EH (cell line): ENCODE results near the gene TSPAN11.

ENCODE experiments used
- DNase-seq: peaks from one replicate; pipeline ENCODE4 v3.0.0-alpha.2; 2015; ENCODE audit warnings: low read depth

Gene TSPAN11

DNA sequence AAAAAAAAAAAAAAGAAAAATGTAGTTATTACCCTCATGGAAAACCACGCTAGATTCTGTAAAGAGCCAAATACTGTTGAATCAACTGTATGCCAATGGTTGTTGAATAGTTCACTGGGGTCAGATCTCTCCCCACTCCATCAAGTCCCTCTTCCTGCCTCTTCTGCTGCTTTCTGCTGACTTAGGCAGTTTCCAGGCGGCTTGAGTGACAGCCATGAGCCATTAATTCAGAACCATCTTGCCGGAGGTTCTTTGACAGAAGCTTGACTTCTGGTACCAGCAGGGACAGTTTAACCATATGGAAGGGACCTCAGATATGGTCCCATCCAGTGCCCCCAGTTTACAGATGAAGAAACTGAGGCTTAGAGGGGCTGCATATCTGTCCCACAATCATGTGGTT is 34.5 kb downstream of the TSPAN11 start:
- no peak for DNase-seq

DNA sequence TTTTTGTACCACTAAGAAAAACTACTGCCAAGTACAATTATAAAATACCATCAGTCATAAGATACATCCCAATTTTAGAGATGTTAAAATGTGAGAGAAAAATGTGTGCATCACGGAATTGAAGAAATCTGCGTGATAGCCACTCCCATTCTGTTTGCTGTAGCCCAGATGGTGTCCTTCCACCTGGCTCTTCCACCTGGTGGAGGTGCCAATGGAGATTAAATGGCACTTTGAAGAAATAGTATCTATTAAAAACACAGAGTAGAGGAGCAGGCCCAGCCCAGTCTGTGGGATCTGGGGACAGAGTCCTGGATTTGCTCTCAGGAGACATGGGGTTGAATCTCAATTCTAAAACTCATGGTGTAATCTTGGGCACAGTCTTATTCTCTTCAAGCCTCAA is 35.5 kb downstream of the TSPAN11 start:
- no peak for DNase-seq

DNA sequence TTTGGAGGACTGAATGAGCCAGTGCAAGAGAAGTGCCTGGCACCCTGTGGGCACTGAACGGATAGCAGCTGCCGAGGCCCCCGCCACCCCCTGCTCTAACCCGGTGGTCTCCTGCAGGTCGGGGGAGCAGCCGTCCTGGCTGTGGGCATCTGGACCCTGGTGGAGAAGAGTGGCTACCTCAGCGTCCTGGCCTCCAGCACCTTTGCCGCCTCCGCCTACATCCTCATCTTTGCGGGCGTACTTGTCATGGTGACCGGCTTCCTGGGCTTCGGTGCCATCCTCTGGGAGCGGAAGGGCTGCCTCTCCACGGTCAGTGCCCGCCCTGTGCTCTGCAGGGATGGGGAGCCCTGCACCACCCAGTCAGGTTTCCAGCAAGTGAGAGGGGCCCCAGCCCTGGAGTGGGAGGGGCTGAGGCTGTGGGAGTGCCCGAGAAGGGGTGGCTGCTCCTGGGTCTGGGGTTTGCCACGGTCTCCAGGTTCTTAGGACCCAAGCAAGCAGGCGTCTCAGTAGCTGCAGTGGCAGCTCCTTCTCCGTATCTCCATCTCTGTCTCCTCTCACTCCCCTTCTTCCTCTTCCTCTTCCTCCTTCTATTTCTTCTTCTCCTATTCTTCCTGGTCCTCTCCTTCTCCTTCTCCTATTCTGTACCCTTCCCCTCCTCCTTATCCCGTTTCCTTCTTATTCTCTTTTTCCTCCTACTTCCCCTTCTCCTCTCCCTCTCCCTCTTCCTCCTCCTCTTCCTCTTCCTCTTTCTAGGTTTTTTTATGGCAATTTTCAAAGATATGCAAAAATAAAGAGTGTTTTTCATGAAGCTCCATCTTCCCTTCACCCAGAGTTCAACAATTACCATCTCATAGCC is 37.4 kb downstream of the TSPAN11 start:
- no peak for DNase-seq

DNA sequence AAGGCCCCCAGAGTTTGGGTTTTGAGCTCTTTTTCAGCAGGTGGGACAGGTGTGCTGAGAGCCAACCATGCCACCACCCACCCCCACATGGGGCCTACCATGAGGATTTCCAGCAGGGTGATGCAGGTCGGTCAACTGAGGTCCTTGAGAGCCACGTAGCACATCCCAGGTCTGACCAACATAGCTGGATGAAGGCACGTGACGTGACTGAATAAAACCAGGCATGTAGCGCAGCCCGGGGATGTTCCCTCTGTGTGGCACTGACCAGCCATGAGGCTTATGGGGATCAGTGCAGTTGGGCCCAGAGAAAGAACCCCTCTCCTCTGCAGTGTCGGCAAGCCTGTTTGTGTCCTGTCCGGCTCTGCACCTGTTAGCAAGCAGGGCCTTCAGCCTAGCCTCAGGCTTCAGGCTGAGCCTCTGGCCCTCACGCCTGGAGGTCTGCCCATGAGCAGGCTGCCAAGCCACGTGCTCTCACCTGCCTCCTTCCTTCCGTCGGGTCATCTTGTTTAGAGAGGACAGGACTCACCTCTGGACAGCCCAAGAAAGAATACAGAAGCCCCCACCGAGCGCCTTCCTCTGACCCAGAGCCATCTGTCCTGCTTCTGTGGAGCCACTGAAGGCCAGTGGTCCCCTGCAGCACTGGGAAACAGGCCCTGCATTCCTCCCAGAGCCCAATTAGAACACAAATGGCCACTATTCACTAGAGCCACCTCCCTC is 38.5 kb downstream of the TSPAN11 start:
- no peak for DNase-seq

DNA sequence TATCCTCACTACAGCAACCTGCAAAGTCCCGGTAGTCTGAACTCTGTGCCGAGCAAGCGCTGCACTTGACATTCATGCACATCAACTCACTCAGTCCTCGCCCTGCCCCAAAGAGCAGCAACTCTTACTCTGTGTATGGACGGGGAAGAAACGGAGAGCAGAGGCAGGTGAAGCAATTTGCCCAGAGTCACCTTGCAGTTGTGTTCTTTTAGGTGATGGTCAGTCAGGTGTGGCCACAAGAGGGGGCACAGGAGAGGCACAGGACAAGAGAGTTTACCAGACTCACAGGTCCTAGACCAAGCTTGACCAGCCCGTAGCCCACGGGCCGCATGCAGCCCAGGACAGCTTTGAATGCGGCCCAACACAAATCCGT is 39.1 kb downstream of the TSPAN11 start:
- DNase-seq, result no peak

DNA sequence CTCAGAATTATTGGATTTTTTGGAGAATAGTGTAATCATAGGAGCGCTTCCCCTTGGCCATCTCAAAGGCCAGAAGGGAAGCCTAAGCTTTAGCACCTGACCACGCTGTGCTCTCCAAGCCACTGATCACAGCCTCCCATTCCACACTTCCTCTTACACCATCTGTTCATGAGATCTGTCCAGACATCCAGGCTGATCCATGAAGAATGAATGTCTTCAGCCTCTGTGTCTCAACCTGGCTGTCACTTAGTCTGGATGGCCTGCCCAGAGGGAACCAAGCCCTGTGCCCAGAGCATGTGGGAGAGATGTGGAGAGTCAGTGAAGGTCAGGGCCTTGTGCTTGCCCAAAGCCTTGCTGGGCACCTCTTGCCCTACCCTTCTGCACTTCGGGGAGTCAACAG is 40.5 kb downstream of the TSPAN11 start:
- no peak for DNase-seq

DNA sequence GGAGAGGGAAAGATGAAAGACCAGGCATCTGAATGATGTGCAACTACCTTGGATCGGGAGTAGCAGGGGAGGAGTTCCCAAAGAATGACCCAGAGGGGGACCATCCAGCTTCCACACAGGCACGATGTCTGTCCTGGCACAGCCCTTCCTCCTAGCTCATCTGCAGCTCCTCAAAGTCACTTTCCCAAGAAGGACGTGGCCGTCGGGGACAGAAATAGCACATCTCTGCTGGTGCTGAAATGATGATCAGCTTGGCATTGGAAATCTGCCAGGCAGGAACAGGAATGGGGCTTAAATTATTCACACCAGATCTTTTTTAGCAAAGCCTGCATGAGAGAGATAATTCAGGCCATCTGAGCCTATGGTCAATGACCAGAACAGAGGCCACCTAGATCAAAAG is 41.7 kb downstream of the TSPAN11 start:
- DNase-seq, result no peak

DNA sequence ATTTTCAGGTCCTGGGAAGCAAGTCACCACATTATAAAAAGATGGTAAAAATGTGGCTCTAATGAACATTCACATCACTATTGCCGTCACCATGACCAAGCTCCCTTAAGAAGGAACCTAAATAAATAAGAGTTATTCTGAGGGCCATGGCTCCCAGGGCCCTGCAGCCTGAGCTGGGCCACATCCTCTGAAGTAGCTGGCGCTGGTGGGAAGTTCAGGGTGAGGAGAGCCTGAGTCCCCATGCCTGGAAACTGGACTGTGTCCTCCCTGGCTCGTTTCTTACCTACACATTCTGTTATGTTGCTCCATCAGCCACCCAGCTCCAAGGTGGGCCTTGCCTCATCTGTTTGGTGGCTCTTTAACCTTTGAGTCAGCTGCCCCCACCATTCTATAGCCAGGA is 42.5 kb downstream of the TSPAN11 start:
- no peak for DNase-seq

DNA sequence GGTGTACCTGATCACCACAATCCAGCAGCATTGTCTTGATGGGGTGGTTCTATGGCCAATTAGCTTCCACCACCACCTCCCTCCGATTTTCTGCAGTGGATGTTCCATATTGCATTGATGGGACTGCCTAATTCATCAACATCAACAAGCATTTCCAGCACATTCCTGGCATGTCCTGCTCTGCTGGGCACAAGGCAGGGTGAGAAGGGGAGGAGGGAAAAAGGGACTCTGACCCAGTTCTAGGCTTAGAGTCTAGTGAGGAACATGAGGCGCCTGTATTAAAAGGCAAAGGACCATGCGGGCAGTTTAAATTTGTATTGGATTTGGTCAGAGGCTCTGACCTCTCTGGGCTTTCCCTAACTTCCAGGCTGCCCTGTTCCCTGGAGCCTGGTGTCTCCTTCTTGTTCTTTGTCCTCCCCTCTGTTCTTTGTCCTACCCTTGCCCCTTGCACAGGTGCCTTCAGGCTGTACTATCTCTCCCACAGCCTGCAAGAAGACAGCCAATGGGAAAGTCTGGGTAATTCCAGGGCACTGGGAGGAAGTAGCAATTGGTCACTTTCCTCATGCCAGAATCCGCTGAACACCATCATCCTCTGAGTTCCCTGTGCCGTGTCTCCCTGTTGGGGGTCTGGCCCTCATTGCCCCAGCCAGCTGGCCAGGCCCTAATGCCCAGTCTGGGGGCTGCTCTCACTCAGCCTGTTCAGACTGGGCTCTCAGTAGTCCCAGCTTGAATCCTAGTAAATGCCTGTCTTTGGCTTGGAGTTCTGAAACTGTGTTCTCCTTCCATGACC is 43.3 kb downstream of the TSPAN11 start:
- no peak for DNase-seq

DNA sequence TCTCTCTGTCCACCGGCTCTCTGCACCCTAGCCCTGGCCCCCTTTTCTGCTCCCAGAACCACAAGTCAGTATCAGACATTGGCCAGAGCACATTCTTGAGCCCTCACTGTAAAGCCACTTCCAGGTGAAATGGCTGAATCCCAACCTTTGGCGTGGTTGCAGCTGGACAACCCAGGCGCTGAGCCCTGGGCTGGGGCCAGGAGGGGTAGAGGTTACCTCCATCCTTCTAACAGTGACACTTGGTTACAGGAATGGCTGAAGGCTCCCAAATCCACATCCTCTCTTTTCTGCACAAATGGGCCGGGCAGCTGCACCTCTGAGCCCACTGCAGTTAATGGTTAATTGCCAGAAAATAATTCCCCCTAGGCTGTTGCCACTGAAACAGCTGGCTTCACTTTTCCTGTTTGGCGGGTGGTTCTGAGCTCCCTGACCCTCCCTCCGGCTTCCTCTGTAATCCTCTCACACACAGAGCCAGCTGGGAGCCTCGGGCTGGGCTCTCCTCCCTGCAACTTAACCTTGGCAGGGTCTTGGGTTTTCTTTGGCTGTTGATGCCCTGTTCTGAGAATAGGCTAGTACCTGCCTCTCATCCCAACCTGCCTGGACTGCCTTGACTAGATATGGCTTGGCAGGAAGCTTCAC is 44.1 kb downstream of the TSPAN11 start:
- no peak for DNase-seq

DNA sequence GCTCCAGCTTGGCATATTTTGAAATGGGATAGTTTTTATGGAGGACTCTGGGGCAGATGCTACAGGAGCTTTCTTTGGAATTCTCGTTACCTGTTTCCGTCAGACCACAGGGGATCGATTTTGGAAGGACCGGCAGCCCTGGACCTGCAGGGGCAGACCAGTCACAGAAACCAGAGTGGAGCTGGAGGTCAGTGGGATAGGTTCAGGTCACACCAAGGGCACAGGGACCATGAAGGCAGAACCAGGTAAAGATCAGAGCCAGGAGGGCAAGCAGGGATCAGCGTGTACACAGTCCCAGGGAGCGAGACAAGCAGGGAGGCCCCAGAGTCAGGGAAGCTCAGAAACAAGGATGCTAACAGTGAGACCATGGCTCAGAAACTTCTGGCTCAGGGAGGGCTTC is 45.5 kb downstream of the TSPAN11 start:
- DNase-seq, result no peak

DNA sequence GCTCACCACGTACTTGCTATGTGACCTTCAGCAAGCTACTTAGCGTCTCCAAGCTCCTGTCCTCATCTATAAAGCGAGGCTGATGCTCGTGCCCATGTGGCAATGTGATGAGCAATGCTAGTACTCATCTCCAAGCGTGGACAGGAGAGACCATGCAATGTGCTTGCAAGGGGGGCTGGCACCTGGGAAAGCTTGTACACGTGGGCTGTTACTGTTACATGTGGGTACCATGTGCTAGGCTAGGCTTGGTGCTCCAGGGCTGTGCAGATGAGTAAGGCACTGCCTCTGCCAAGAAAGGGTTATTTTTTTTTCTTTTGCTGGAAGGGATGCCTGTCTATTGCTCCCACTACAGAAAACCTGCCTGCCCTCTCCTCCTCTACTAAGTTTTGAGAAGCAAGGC is 46.6 kb downstream of the TSPAN11 start:
- no peak for DNase-seq

DNA sequence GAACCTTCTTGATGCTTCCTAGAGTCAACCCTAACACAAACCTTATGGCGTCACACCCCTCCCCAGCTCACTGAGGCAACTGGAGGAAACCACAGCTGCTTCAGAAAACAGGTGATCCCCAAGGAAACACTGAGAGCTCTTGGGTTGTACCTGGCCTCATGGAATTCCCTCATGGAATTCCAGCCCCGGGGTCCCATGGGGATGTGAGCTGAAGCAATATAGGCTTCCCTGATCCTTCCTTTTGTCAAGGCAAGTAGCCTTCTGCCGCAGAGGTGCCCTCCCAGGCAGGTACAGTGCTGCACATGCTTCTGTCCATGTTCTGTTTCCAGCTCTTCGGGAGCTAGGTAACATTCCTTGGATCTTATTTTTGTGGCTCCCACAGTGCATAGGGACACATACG is 47.3 kb downstream of the TSPAN11 start:
- DNase-seq, result no peak

DNA sequence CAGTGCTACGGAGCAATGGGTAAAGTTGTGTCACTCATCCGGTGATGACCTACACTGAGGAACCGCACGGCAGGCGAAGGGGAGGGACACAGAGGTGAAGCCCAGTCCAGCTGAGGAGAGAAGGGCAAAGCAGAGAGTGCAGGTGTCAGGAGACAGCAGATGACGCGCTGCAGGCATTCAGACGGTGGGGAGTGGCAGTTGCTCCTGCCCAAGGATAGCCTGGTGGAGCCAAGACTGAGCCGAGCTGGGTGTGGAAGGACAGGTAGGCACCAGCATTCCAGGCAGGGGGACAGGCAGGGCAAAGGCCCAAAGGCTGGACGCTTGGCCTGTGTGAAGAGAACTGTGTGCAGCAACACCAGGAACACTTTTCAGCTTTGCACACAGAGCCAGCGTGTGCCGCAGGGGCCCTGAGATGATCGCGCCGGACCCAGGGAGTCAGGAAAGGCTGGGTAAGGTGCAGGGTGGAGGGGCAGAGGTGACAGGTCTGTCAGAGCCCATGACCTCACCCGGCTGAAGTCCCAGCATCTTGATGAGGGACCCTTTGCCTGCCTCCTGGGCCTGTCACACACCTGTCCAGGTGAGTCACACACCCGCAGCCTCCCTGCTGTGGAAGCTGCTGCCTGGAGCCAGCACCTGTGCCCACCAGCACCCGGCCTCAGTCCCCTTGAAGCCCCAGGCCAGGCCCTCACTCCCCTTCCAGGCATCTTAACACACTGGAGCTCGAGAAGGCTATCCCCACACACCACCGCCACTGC is 48.4 kb downstream of the TSPAN11 start:
- DNase-seq, result no peak

DNA sequence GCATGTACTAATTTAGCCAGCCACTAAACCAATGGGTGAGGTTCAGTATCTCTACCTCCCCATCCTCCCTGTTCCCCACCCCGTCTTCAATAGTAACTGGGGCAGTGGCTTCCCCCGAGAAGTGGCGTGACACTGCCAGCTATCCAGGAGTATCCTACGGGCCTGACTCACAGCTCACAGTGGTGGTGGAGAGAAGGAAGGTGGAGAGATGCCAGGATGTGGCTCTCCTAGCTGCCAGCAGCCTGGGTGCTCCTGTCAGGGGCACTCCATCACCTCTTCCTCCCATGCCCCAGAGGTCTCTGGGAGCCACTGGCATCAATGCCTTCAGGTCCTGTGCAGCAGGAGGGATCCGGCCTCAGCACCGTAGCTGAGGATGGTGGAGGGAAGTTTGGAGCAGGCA is 49.0 kb downstream of the TSPAN11 start:
- no peak for DNase-seq

DNA sequence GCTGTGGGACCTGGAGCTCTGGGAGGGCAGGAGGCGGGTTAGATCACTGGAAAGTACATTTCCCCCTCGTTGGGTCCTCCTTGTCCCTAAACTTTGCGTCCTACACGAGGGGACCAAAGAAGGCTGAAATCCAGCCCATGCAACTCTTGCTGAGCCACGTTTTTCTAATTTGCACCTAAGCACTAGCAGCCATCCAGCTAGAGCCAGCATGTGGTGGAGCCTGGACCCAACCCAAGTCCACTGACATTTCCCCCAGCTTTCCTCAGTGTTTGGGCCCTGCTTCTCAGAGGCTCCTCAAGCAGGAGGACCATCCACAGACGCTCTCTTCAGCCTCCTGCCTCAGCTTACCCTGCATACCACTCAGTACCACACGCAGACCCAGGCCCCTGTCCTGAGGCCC is 49.7 kb downstream of the TSPAN11 start:
- no peak for DNase-seq

DNA sequence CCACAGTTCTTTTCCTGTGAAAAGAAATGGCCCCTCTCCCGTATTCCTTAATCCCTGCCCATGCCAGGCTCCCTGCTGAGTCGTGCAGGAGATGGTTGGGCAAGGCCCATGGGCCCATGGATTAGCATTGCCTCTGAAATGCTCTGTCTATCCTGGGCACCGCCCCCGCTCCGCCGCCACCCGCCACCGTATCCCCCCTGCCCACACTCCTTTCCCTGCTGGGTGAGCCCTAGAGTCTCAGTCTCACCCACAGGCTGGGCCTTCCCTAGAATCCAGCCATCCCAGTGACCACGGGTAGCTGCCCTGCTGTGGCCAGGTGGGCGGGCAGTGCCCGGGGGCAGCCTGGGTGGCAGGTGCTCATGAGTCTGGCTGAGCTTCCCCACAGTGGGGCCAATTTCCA is 50.6 kb downstream of the TSPAN11 start:
- DNase-seq, result no peak

DNA sequence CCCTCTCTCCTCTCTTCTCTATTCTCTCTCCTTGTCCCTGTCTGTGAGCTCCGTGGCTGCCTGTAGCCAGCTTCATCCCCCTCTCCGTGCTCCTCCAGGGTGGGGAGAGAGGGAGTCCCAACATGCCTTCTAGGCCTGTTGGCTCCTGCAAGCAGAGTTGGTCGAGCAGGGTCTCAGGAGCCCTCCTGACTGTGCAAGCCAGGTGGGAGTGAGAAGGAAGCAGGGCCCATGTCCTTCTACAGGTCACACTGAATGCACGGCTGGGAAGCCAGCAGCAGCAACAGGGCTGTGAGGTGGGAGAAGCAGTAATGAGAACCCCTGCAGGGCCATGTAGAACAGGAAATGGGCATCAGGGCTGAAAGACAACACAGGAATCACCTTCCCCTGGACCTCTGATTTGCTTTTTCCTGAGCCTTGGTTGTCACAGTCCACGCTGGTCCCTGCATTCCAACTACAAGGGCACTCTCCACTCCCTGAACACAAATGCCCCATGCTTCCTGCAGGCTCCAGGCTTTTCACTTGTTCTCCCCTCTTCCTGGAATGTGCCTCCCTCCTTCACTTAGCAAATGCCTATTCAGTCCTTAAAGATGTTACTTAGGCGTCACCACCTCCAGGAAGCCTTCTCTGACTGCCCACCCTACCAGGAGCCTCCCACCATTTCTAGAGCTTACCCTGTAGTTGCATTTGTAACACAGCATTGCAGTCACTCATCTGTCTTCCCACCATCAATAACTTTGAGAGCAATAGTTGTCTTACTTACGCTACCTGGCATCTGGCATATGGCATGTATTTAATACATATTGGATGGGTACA is 51.2 kb downstream of the TSPAN11 start:
- no peak for DNase-seq

DNA sequence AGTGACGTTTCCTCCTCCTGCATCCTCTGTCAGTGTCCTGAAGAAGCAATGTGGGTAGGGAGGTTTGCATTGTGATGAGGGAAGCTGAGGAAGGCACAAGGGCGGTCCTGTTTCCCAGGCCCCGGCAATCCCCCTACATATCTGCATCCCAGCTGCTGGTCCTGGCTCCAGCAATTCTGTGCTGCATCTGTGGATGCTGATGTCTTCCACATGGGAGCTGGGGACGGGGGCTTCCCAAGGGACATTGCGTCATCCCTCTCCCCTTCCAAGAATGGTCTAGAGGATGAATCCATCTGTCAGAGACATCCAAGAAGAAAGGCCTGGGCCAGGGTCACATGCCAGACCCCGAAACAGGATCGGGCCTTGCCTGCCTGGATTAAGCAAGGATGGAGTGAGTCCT is 52.1 kb downstream of the TSPAN11 start:
- DNase-seq, result no peak

DNA sequence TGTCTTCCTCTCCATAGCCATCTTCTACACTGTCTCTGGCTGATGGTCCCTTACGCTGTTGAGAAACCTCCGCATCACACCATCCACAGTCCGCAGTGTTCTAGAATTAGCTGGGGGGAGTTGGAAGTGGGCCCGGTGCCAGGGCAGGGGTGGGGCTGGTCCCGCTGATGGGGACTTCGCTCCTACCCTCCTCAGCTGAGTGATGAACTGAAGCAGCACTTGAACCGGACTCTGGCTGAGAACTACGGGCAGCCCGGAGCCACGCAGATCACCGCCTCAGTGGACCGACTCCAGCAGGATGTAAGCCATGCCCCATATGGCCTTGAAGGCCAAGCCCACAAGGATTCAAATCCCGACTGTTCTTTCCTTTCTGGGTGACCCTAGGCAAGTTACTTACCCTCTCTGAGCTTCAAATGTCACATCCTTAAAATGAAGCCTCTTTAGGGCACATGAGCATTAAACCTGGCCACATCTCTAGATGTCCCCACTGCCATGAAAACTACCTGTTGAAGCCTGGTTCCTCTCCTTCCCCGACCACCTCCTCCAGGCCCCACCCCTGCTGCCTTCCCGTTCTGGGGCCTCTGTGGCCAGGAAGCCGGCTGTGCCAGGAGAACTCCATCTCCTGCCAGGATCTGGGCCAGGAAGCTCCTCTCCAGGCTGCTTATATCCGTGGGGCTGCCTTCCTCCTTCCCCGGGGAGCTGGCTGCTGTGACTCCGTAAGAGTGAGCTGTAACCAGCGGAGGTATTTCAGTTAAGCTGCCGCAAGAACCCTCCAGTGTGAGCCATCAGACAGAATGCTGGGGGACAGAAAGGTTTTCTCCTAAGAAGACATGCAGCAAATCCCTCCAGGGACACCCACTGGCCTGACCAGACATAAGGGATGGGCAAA is 53.1 kb downstream of the TSPAN11 start:
- DNase-seq, result no peak
